Fibroblast of lung (primary cell): ENCODE data around the gene C4orf54. TPM values are rescaled to one million over a fixed set of nuclear protein-coding genes. Genes with fewer than 3 reads are reported as not detected.

ENCODE experiments used
- DNase-seq, 2 donors: peaks; one replicate each; pipeline versions ENCODE4 v3.0.0 to v3.0.0-alpha.2; 2010; ENCODE audit warnings: low read depth in 2 of 2
- H2AFZ ChIP-seq: 2 replicates; pipeline ENCODE4 v1.5.1; 2012; ENCODE audit warnings: low read length, control low read depth, inconsistent platforms
- H3K27ac ChIP-seq: 2 replicates; pipeline ENCODE4 v1.5.1; 2011; ENCODE audit warnings: low read length, control low read depth; ENCODE audit not compliant: insufficient read depth
- H3K27me3 ChIP-seq: 2 replicates; pipeline ENCODE4 v1.5.1; 2011; ENCODE audit warnings: mild to moderate bottlenecking, low read length; ENCODE audit not compliant: control insufficient read depth, insufficient read depth
- H3K36me3 ChIP-seq: 2 replicates; pipeline ENCODE4 v1.5.1; 2011; ENCODE audit warnings: low read length; ENCODE audit not compliant: control insufficient read depth, insufficient read depth
- H3K4me1 ChIP-seq: 2 replicates; pipeline ENCODE4 v1.5.1; 2011; ENCODE audit warnings: low read length; ENCODE audit not compliant: control insufficient read depth, insufficient read depth; ENCODE audit errors: extremely low read depth
- H3K4me2 ChIP-seq: 2 replicates; pipeline ENCODE4 v1.5.1; 2011; ENCODE audit warnings: low read length, control low read depth; ENCODE audit not compliant: insufficient read depth; ENCODE audit errors: extremely low read depth
- H3K4me3 ChIP-seq, 4 experiments: fragments of 200-600 bp in 1 of 4; sonication (generic) in 1 of 4; replicated peaks in 1 of 4; 2 replicates each; pipeline ENCODE4 v1.5.1; 2011 to 2016; ENCODE audit warnings: low read length in 4 of 4, low read depth in 3 of 4, mild to moderate bottlenecking in 3 of 4, control low read depth in 2 of 4, inconsistent platforms in 1 of 4, mixed read lengths in 1 of 4; ENCODE audit not compliant: insufficient read depth in 1 of 4; ENCODE audit errors: control extremely low read depth in 1 of 4
- H3K79me2 ChIP-seq: 2 replicates; pipeline ENCODE4 v1.5.1; 2012; ENCODE audit warnings: mild to moderate bottlenecking, low read length, inconsistent platforms; ENCODE audit not compliant: control insufficient read depth, insufficient read depth
- H3K9ac ChIP-seq: 2 replicates; pipeline ENCODE4 v1.5.1; 2011; ENCODE audit warnings: mild to moderate bottlenecking, low read length, control low read depth; ENCODE audit not compliant: insufficient read depth
- H3K9me3 ChIP-seq: 2 replicates; pipeline ENCODE4 v1.5.1; 2012; ENCODE audit warnings: low read depth, low read length; ENCODE audit not compliant: control insufficient read depth, insufficient read depth
- H4K20me1 ChIP-seq: 2 replicates; pipeline ENCODE4 v1.5.1; 2011; ENCODE audit warnings: low read length; ENCODE audit not compliant: control insufficient read depth, insufficient read depth; ENCODE audit errors: extremely low read depth
- EZH2 ChIP-seq: IDR thresholded peaks from 2 replicates; pipeline ENCODE4 v1.5.1; 2012; ENCODE audit warnings: low read length, control low read depth, mild to moderate bottlenecking; ENCODE audit errors: missing control alignments
- polyA plus RNA-seq, 2 donors: library from polyadenylated mRNA; depleted of rRNA in 1 of 2; stranded (reverse) in 1 of 2; unstranded in 1 of 2; fragments of >200 nt; gene quantifications; 2 replicates each; pipeline ENCODE4 v1.2.1, GENCODE V29; 2011 to 2012; ENCODE audit warnings: missing spikeins in 1 of 2
- total RNA-seq: library from RNA; depleted of rRNA; stranded (reverse); fragments of >200 nt; gene quantifications from 2 replicates; pipeline ENCODE4 v1.2.1, GENCODE V29; 2014
- TF ChIP-seq, protein P1 (sequence below), 2 donors: IDR thresholded peaks in 1 of 2; conservative IDR thresholded peaks in 1 of 2; 1 replicate in 1 of 2; 2 replicates in 1 of 2; pipeline ENCODE4 v1.5.1; 2011 to 2012; ENCODE audit warnings: low read length in 2 of 2, control low read depth in 1 of 2, inconsistent platforms in 1 of 2, low read depth in 1 of 2, mild to moderate bottlenecking in 1 of 2

The C4orf54 gene
- total and polyA plus RNA-seq, 2 donors (not counting 1 experiment from before 2014, with no cell fraction given), result under 0.01 to 0.01 TPM

GRCh38 chr4:99617374-99617773 is 40.3 kb downstream of the C4orf54 start:
- Histone ChIP-seq H3K36me3 (no peaks in the 10 kb centered on the region), H3K4me3 (no peak overlapping the region), H3K27ac (no peak overlapping the region), H3K9ac (no peak overlapping the region), H3K4me1 (no peaks in the 10 kb centered on the region), H3K9me3 (no peaks in the 10 kb centered on the region), H3K27me3 (no peaks in the 10 kb centered on the region), H4K20me1 (no peaks in the 10 kb centered on the region), H2AFZ (no peak overlapping the region), H3K79me2 (no peaks in the 10 kb centered on the region), H3K4me2 (no peak overlapping the region)
- no peak for TF ChIP-seq EZH2
- TF ChIP-seq, protein P1, sequence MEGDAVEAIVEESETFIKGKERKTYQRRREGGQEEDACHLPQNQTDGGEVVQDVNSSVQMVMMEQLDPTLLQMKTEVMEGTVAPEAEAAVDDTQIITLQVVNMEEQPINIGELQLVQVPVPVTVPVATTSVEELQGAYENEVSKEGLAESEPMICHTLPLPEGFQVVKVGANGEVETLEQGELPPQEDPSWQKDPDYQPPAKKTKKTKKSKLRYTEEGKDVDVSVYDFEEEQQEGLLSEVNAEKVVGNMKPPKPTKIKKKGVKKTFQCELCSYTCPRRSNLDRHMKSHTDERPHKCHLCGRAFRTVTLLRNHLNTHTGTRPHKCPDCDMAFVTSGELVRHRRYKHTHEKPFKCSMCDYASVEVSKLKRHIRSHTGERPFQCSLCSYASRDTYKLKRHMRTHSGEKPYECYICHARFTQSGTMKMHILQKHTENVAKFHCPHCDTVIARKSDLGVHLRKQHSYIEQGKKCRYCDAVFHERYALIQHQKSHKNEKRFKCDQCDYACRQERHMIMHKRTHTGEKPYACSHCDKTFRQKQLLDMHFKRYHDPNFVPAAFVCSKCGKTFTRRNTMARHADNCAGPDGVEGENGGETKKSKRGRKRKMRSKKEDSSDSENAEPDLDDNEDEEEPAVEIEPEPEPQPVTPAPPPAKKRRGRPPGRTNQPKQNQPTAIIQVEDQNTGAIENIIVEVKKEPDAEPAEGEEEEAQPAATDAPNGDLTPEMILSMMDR (conservative IDR thresholded peaks at IDR 0.05 in 1 of 2, IDR thresholded peaks at IDR 0.05 in 1 of 2; ENCODE audit: low read depth in 1 of 2, low read length in 2 of 2), result no peak
- peak in 1 of 2 donors; percentile 1 for DNase-seq

DNA sequence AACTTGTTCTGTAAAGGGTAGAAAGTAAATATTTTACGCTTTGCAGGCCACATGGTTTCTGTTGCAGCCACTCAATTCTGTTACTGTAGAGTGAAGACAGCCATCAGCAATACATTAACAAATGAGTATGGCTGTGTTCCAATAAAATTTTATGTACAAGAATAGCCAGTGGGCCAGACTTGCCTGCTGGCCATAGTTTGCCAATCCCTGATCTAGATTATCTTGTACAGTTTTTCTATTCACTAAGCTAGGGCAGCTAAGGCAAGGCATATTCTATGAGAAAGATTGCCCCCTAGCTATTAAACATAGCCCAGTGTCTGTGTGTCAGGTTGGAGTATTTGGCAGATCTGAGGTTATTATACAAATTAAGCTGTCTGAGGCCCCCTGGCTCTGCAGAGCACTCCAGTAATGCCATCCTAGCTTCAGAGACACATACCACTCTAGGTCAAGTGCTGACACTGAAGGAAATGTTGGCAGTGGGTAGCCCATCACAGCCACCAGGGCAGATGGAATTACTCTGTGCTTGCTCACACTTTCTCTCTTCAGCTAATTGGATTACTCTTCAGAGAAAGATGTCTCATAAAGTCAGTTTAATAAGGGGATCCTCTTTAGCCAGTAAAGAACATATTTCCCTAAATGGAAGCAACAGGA is 42.3 kb downstream of the C4orf54 start:
- TF ChIP-seq EZH2, result no peak
- TF ChIP-seq, protein P1 (conservative IDR thresholded peaks at IDR 0.05 in 1 of 2, IDR thresholded peaks at IDR 0.05 in 1 of 2; ENCODE audit: low read depth in 1 of 2, low read length in 2 of 2), result no peak
- Histone ChIP-seq H3K4me1 (no peaks in the 10 kb centered on the region), H3K4me2 (no peak overlapping the region), H3K79me2 (no peaks in the 10 kb centered on the region), H3K27ac (no peak overlapping the region), H2AFZ (no peak overlapping the region), H3K4me3 (no peak overlapping the region), H3K9me3 (no peaks in the 10 kb centered on the region), H3K36me3 (no peaks in the 10 kb centered on the region), H3K27me3 (no peaks in the 10 kb centered on the region), H4K20me1 (no peaks in the 10 kb centered on the region), H3K9ac (no peak overlapping the region)
- DNase-seq, result no peak

DNA sequence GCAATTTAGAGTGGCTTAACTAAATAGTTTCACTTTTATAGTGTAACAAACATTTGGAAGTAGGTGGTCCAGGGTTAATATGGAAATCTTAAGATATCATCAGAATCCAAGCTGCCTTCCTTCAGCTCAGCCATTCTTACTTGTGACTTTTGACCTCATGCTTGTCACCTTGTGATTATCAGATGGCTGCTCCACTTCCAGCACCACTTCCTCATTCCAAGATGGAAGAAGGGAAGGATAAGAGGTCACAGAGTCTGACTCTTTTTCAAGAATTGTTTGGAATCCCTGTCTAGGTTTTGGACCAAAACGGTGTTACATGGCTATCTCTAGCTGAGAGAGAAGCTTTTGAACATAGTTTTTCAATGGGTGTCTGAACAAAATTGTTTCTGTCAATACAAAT is 43.1 kb downstream of the C4orf54 start:
- H3K36me3 ChIP-seq, result no peaks in the 10 kb centered on the region
- no peak overlapping the region for H3K4me3 ChIP-seq
- no peak for TF ChIP-seq EZH2
- TF ChIP-seq, protein P1 (conservative IDR thresholded peaks at IDR 0.05 in 1 of 2, IDR thresholded peaks at IDR 0.05 in 1 of 2; ENCODE audit: low read depth in 1 of 2, low read length in 2 of 2), result no peak
- no peak for DNase-seq
- H3K27me3 ChIP-seq, result no peaks in the 10 kb centered on the region
- H3K4me1 ChIP-seq, result no peaks in the 10 kb centered on the region
- no peak overlapping the region for H3K9ac ChIP-seq
- no peaks in the 10 kb centered on the region for H3K9me3 ChIP-seq
- H2AFZ ChIP-seq, result no peak overlapping the region
- H4K20me1 ChIP-seq, result no peaks in the 10 kb centered on the region
- H3K79me2 ChIP-seq, result no peaks in the 10 kb centered on the region
- no peak overlapping the region for H3K27ac ChIP-seq
- no peak overlapping the region for H3K4me2 ChIP-seq
